ENCODE results near the gene VSIG4. TPM values are rescaled to one million over a fixed set of nuclear protein-coding genes. Genes with fewer than 3 reads are reported as not detected.

VSIG4 gene
- total and polyA plus RNA-seq, 2 donors (not counting 1 experiment from before 2014, with no cell fraction given), result 0.09 TPM; not detected in 1

DNA sequence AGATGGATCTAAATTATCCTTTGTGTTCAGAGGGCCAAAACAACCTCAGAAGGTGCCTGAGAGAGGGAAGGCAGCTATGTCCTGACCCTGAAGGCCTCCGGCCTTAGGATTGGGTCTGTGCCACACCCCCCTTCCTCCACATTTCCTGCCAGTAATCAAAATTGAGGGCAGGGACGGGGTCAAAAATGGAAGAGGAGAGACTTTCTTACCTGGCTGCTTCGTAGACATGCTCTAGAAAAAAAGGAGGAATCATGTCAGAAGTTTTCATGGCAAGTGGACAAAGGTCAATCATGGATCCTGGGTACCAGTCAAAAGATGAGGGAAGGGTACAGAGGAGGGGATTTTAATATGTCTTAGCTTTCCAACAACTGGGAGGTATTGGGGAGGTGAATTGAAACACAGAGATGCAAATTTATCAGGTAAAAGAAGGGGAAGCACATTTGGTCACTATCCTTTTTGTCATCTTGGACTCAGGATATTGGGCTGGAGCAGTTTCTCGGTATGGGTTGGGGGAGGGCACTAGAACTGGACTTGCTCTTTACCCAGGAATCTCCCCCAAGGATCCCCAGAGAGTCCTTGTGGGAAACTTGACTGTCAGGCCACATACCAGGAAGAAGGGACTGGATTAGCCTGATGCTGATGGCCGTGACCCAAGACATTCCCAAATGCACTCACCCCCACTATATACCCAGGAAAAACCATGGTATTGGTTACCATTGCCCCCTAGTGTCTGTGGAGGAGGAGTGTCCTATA lies 17.1 kb downstream of the VSIG4 start:
- DNase-seq, result no peak
- Mint-ChIP-seq H3K9me3 (ENCODE audit: insufficient read depth) (no peaks in the 10 kb centered on the region), H3K27ac (peak overlapping the region; percentile 87), H3K27me3 (no peaks in the 10 kb centered on the region), H3K4me1 (peaks cover 72% of the 10 kb centered on the region), H3K4me3 (peak overlapping the region; percentile 26)
- intact Hi-C loops (cut with micrococcal nuclease), result loop anchor here (1.0 kb wide), 1 partner anchor 8 kb away; no protein-coding TSS in a partner anchor
- H3K27ac ChIP-seq (ENCODE audit: low read length in 2 of 2), result peak overlapping the region; percentile 69 to 80
- H3K36me3 ChIP-seq (replicated peaks in 1 of 2; ENCODE audit: control extremely low read depth in 1 of 2, control insufficient read depth in 1 of 2, extremely low read depth in 1 of 2, insufficient read depth in 2 of 2, low read length in 1 of 2), result peaks cover 0 to 19% of the 10 kb centered on the region in 2 experiments
- H3K4me2 ChIP-seq (replicated peaks; ENCODE audit: low read depth, low read length, poor library complexity, severe bottlenecking), result peak overlapping the region; percentile 38
- no peaks in the 10 kb centered on the region for H3K9me3 ChIP-seq (ENCODE audit: control extremely low read depth in 1 of 3, control insufficient read depth in 2 of 3, insufficient read depth in 1 of 3, low read length in 2 of 3)
- H3K27me3 ChIP-seq (replicated peaks in 1 of 4; ENCODE audit: control extremely low read depth in 1 of 4, control insufficient read depth in 3 of 4, insufficient read depth in 4 of 4, low read length in 3 of 4), result no peaks in the 10 kb centered on the region
- H3K9ac ChIP-seq (ENCODE audit: low read length), result no peak overlapping the region
- H3K79me2 ChIP-seq (ENCODE audit: control insufficient read depth, insufficient read depth, low read length), result peaks cover 51% of the 10 kb centered on the region
- ChIA-PET POLR2A (no interaction called here), CTCF (no interaction called here)
- no peak overlapping the region for H2AFZ ChIP-seq (ENCODE audit: insufficient read depth, low read depth, low read length, poor library complexity, severe bottlenecking)
- H3K4me3 ChIP-seq (ENCODE audit: control extremely low read depth in 1 of 5, extremely low read depth in 1 of 5, insufficient read depth in 1 of 5, low read depth in 2 of 5, low read length in 4 of 5), result no peak overlapping the region
- TF ChIP-seq, protein P1, sequence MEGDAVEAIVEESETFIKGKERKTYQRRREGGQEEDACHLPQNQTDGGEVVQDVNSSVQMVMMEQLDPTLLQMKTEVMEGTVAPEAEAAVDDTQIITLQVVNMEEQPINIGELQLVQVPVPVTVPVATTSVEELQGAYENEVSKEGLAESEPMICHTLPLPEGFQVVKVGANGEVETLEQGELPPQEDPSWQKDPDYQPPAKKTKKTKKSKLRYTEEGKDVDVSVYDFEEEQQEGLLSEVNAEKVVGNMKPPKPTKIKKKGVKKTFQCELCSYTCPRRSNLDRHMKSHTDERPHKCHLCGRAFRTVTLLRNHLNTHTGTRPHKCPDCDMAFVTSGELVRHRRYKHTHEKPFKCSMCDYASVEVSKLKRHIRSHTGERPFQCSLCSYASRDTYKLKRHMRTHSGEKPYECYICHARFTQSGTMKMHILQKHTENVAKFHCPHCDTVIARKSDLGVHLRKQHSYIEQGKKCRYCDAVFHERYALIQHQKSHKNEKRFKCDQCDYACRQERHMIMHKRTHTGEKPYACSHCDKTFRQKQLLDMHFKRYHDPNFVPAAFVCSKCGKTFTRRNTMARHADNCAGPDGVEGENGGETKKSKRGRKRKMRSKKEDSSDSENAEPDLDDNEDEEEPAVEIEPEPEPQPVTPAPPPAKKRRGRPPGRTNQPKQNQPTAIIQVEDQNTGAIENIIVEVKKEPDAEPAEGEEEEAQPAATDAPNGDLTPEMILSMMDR (IDR thresholded peaks at IDR 0.05), result no peak
- no peak for TF ChIP-seq EZH2 (IDR thresholded peaks at IDR 0.05; ENCODE audit: borderline replicate concordance, insufficient read depth, low read depth, low read length, poor library complexity, severe bottlenecking)
- ATAC-seq (ENCODE audit: low read depth), result no peak
- H3K4me1 ChIP-seq (ENCODE audit: control insufficient read depth in 2 of 2, insufficient read depth in 2 of 2, low read length in 2 of 2), result peaks cover 72% of the 10 kb centered on the region in 2 donors
- no CpG with 5 or more reads among the region's 5 CpGs for WGBS (ENCODE audit: insufficient coverage)
- H4K20me1 ChIP-seq (ENCODE audit: control insufficient read depth, insufficient read depth, low read length, poor library complexity, severe bottlenecking), result no peaks in the 10 kb centered on the region
